ENCODE results near the gene TSHR. TPM values are rescaled to one million over a fixed set of nuclear protein-coding genes. Genes with fewer than 3 reads are reported as not detected.

TSHR gene
- total RNA-seq, 1 experiment from 2014 or later = not detected

GRCh38 chr14:80979951-80980350 is 24.5 kb downstream of the TSHR start:
- Histone ChIP-seq H3K4me3 (ENCODE audit: low read length) (no peak overlapping the region), H3F3A (ENCODE audit: low read length, unreplicated experiment) (no peaks in the 10 kb centered on the region), H2AFZ (ENCODE audit: low read length) (no peak overlapping the region), H3K9ac (ENCODE audit: low read length) (no peak overlapping the region), H3K4me2 (ENCODE audit: low read length) (no peak overlapping the region), H3K9me3 (ENCODE audit: low read length) (no peaks in the 10 kb centered on the region), H3K9me2 (replicated peaks; ENCODE audit: low read length) (no peaks in the 10 kb centered on the region), H3K27ac (ENCODE audit: low read length) (no peak overlapping the region), H3K27me3 (ENCODE audit: low read length) (peaks cover 47% of the 10 kb centered on the region), H4K20me1 (ENCODE audit: low read length) (no peaks in the 10 kb centered on the region), H3K36me3 (ENCODE audit: low read depth, low read length) (no peaks in the 10 kb centered on the region), H3K79me2 (ENCODE audit: low read length) (no peaks in the 10 kb centered on the region), H3K4me1 (ENCODE audit: insufficient read depth, low read length) (no peaks in the 10 kb centered on the region)
- BruUV-seq (replicated peaks) = no TSS peak
- CTCF ChIA-PET = no interaction called here
- POLR2A ChIA-PET (ENCODE audit: unreplicated experiment) = no interaction called here
- DNase-seq (no peak), ATAC-seq (no peak)
- TF ChIP-seq EZH2 (IDR thresholded peaks at IDR 0.05; ENCODE audit: low read length, unreplicated experiment) = no peak
- intact Hi-C loops (cut with micrococcal nuclease) = no loop called here

- H3K79me2 ChIP-seq (ENCODE audit: low read length) = no peaks in the 10 kb centered on the region
- TF ChIP-seq EZH2 (IDR thresholded peaks at IDR 0.05; ENCODE audit: low read length, unreplicated experiment) = no peak
- no peak for TF ChIP-seq CTCF (conservative IDR thresholded peaks at IDR 0.05; ENCODE audit: low read depth, low read length)
- no peak for TF ChIP-seq EZH2phosphoT487 (IDR thresholded peaks at IDR 0.05; ENCODE audit: borderline replicate concordance, low read length)
- no peak overlapping the region for H3K9ac ChIP-seq (ENCODE audit: low read length)
- H3F3A ChIP-seq (ENCODE audit: low read length, unreplicated experiment) = no peaks in the 10 kb centered on the region
- ChIA-PET CTCF (no interaction called here), POLR2A (ENCODE audit: unreplicated experiment) (no interaction called here)
- H3K9me3 ChIP-seq (ENCODE audit: low read length) = no peaks in the 10 kb centered on the region
- H3K9me2 ChIP-seq (replicated peaks; ENCODE audit: low read length) = no peaks in the 10 kb centered on the region
- no peaks in the 10 kb centered on the region for H3K36me3 ChIP-seq (ENCODE audit: low read depth, low read length)
- no peaks in the 10 kb centered on the region for H4K20me1 ChIP-seq (ENCODE audit: low read length)
- no peak overlapping the region for H3K4me2 ChIP-seq (ENCODE audit: low read length)
- ATAC-seq (no peak), DNase-seq (no peak)
- no peak overlapping the region for H3K4me3 ChIP-seq (ENCODE audit: low read length)
- no TSS peak for BruUV-seq (replicated peaks)
- intact Hi-C loops (cut with micrococcal nuclease) = no loop called here
- no peaks in the 10 kb centered on the region for H3K4me1 ChIP-seq (ENCODE audit: insufficient read depth, low read length)
- H2AFZ ChIP-seq (ENCODE audit: low read length) = no peak overlapping the region
- H3K27me3 ChIP-seq (ENCODE audit: low read length) = peaks cover 43% of the 10 kb centered on the region
- no peak overlapping the region for H3K27ac ChIP-seq (ENCODE audit: low read length)
Observed at GRCh38 chr14:80981156-80981555, 25.7 kb downstream of the TSHR start.

DNA sequence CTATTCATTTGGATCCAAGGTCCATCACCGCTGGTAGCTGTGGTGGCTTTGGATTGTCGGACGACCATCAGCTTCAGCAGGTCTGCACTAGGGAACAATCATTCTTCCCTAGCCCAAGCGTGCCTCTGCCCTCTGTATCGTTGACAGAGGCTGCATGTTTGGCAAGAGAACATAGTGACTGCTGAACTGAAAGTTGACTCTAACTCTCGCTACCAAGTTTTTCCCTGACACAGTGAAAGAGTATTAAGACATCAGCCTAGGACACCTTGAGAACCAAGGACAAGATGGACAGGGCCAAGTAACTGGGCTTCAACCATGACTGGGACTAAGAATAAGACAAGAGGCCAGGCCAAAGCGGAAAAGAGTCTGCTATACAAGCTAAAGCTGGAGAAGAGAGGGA is 26.3 kb downstream of the TSHR start:
- Histone ChIP-seq H3K79me2 (ENCODE audit: low read length) (no peaks in the 10 kb centered on the region), H4K20me1 (ENCODE audit: low read length) (no peaks in the 10 kb centered on the region), H3K4me1 (ENCODE audit: insufficient read depth, low read length) (no peaks in the 10 kb centered on the region), H3K4me2 (ENCODE audit: low read length) (no peak overlapping the region), H3F3A (ENCODE audit: low read length, unreplicated experiment) (no peaks in the 10 kb centered on the region), H3K27ac (ENCODE audit: low read length) (no peak overlapping the region), H3K9me2 (replicated peaks; ENCODE audit: low read length) (no peaks in the 10 kb centered on the region), H3K27me3 (ENCODE audit: low read length) (peaks cover 43% of the 10 kb centered on the region), H3K4me3 (ENCODE audit: low read length) (no peak overlapping the region), H2AFZ (ENCODE audit: low read length) (no peak overlapping the region), H3K9ac (ENCODE audit: low read length) (no peak overlapping the region), H3K9me3 (ENCODE audit: low read length) (no peaks in the 10 kb centered on the region), H3K36me3 (ENCODE audit: low read depth, low read length) (no peaks in the 10 kb centered on the region)
- ATAC-seq (no peak), DNase-seq (no peak)
- ChIA-PET CTCF (no interaction called here), POLR2A (ENCODE audit: unreplicated experiment) (no interaction called here)
- TF ChIP-seq EZH2phosphoT487 (IDR thresholded peaks at IDR 0.05; ENCODE audit: borderline replicate concordance, low read length) (no peak), EZH2 (IDR thresholded peaks at IDR 0.05; ENCODE audit: low read length, unreplicated experiment) (no peak), CTCF (conservative IDR thresholded peaks at IDR 0.05; ENCODE audit: low read depth, low read length) (no peak)
- intact Hi-C loops (cut with micrococcal nuclease) = no loop called here
- no TSS peak for BruUV-seq (replicated peaks)
